HG02981 (cell line): ENCODE results near the gene PAAF1.

ENCODE experiments used
- ATAC-seq: cut with Tn5 transposase; IDR thresholded peaks from one replicate; pipeline ENCODE4 v1.9.1; 2021; ENCODE audit warnings: mild to moderate bottlenecking, moderate library complexity; ENCODE audit not compliant: unreplicated experiment

Gene PAAF1

DNA sequence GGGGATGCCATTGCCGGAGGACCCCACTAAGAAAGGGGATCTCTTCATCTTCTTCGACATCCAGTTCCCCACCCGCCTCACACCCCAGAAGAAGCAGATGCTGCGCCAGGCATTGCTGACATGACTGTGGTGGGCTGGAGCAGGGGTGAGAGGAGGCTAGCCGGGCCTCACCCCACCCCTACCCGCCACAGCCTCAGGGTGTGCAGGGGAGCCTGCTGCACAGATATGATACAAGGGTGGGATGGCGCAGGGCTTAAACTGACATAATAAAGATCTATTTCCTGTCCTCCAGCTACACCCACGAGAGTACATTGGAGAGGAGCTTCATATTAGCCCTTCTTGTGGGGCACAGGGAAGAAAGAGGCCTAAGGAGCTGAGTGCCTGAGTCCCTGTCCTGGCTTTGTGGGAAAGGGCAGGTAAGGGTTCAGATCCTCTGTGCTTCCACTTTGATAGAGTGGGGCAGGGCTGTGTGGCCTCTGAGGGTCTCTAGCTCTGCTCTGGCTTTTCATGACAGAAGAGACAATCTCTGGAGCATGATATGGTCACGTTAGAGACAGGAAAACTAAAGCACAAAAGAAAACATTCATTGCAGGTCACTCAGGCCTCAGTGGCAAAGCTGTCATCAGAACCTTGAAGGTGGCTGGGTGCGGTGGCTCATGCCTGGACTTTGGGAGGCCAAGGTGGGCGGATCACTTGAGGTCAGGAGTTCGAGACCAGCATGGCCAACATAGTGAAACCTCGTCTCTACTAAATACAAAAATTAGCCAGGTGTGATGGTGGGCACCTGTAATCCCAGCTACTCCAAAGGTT lies 93.4 kb downstream of the PAAF1 start:
- no peak for ATAC-seq

DNA sequence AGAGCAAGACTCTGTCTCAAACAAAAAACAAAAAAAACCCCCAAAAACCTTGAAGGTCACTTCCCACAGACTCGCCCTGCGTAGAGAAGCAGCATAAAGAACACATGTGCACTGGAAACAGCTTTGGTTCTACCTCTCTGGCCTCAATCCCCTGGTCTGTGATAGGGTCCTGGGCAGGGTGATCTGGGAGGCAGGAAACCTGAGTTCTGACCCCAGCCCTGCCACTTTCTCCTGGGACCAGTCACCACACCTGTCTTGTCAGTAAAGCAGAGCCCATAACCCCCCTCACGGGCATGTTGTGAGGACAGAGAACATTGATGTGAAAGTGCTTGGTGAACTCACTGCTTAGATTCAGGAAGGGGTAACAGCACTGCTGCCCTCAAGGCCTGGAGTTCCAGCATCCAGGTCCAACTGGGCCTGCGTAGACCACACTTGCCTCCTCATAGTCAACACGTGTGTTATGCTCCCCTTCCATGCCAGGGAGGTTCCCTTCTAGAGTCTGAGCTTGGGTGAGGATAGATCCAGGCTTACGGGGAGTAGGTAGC lies 94.4 kb downstream of the PAAF1 start:
- ATAC-seq: no peak

DNA sequence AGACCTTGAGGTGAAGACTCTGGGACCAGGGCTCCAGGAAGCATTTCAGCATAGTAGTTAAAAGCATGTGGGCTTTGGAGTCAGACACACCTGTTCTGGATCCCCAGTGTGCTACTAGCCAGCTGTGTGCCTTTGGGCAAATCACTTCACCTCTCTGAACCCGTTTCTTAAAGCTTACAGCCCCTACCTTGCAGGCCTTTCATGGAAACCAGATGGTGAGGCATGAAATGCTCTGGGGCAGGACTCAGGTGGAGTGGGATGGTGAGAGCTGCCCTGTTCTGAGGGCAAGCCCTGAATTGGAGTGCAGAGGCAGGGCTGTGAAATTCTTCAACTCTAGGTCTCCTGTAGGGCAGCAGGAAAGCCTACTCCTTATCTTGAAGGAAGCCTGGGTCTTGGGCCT lies 95.4 kb downstream of the PAAF1 start:
- no peak for ATAC-seq

DNA sequence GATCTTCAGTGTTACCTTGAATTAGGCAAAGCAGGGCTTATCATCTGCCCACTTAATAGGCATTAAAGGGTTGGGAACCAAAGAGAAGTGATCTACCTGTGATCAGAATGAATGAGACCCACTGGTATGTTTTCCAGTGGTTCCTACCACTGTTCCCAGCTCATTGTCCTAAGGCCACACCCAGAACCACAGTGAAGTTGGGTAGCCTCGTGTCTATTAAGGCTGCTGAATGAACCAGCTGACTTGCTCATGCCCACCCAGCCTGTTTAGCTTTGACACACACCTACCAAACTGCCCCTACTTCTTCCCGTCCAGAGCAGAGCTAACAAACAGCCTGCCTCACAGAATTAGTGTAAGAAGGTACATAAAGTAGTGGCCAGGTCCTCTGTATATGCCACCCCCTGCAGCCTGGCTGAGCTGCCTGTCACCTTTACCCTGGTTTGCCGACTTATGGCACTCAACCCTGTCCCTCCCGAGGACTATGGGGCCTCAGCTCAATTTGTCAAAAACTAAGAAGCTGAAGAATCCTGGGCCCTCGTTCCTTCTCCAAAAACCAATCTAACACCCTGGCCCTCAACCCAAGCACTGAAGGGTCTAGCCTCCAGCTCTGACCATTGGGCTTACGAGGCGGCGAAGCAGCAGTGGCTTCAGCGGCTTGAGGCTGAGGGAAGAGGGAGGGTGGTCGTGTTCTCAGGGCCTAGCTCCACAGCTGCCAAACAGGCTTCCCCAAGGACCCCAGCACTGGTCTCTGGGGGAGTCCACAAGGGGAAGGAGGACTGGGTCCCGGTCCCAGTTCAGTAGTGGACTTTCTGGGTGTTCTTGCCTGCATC lies 96.0 kb downstream of the PAAF1 start:
- ATAC-seq: no peak

DNA sequence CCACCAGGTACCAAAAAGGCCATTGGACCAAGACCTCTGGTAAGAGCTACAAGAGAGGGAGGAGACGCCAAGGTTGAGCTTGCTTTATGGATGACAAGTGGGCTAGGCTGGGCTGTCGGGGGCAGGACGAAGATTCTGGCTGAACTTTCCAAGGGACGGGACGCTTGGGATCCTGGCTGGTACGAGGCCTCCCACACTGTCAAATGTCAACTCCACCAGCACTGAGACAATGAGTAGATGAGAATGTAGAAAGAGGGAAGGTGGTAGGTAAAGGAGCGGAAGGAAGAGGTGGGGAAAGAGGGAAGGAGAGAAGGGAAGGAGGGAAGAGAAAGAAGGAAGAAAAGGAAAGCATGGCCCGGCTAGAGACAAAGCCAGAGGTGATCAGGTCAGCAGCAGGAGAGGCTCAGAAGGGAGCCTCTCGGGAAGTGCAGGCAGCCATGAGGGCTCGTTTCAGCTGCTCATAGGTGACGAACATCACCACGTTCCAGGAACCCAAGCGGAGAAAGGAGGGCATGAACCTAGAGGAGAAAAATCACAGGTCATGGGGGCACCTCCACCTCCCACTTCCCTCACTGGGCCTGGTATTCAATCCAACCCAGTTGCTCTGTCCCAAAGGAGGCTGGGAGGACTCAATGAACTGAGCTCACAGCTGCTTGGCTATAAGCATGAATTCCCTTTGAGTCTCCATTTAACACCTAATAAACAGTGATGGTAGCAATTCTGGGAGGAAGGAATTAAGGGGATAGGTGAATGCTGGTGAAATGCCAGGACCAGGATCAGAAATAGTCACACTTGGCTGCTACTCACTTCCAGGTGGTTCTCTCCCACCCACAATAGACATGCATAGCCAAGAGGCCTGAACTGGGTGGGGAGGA lies 98.0 kb downstream of the PAAF1 start:
- ATAC-seq: no peak

DNA sequence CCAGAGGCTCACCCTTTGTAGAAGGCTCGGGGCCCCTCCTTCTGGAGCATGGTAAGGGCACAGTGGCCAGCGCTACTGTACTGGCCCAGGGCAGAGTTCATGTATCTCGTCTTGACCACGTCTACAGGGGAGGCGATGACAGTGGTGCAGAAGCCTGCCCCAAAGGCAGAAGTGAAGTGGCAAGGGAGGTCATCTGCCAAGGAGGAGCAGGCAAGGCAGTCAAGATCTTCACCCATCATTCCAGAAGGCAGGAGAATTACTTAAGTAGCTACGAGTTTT lies 98.6 kb downstream of the PAAF1 start:
- no peak for ATAC-seq

DNA sequence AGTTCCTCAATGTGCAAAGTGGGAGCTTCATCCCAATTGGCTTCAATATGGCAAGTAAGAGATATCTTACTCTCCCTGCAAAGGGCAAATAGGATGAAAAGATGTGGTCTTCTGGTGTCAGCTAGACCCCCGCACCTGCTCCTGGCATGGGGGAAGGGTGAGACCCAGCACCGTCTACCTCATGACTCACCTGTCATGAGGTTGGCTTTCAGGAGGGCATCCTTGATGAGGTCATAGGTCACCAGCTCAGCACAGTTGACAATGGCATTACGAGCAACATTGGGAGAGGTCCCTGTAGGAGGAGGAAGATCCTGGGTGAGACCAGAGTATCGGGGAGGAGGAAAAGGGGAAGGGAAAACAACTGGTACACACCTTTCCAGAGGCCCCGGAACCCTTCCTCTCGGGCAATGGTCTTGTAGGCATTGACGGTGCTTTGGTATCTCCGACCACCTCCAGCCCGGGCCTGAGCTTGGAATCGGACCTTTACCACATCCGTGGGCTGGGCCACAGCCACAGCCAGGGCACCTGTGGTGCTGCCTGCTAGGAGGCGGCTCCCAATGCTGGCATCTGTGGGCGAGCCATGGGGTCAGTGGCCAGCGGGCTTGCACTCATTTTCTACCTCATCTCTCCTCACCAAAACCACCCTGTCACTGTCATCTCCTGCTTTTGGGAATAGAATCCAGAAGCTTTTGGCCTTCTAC lies 99.8 kb downstream of the PAAF1 start:
- no peak for ATAC-seq

DNA sequence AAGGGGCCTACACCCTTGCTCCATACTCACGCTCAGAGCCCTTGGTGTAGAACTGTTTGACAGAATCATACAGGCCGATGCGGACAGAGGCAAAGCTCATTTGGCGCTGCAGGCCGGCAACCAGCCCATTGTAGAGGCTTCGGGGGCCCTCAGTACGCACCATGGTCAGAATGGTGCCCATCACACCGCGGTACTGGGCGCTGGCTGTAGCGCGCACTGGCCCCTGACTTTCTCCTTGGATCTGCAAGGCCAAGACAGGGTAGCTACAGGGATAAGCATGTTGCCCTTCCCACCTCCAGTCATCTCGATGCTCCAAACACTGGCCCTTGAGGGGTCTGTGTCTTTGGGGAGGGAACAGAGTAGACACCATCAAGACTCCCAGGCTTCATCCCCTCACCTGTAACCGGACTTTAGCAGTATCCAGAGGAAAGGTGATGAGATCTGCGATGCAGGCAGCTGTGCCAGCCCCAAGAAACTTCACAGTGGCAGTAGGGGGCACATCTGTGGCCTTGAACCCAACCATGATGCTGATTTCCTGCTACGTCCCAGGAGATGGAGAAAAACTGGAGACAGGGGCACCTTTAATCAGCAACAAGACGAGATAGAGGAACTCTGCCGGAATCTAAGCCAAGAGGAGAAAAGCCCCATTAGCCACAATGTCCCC lies 101.2 kb downstream of the PAAF1 start:
- ATAC-seq: no peak

DNA sequence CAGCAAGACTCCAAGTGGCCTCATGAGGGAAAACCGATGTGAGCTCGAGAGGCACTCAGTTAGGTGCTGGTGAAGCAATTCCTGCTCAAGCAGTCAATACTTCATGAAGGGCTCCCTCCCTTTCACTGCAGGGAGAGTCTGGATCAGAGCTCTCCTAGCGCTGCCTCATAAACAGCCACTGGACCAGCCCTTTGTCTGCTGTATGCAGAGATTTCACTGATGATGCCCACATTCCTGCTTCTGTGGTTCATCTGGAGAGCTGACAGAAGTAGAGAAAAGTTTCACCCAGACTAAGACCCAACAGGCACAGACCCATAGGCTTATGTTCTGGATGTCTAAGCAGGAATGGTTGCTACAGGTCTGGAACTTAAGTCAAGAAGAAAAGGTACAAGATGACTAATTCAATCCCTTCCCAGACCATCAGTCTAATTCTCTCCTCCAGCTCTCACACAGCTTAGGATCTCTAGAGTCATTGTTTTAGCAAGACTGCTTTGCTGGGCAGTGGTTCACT lies 101.8 kb downstream of the PAAF1 start:
- ATAC-seq: no peak

DNA sequence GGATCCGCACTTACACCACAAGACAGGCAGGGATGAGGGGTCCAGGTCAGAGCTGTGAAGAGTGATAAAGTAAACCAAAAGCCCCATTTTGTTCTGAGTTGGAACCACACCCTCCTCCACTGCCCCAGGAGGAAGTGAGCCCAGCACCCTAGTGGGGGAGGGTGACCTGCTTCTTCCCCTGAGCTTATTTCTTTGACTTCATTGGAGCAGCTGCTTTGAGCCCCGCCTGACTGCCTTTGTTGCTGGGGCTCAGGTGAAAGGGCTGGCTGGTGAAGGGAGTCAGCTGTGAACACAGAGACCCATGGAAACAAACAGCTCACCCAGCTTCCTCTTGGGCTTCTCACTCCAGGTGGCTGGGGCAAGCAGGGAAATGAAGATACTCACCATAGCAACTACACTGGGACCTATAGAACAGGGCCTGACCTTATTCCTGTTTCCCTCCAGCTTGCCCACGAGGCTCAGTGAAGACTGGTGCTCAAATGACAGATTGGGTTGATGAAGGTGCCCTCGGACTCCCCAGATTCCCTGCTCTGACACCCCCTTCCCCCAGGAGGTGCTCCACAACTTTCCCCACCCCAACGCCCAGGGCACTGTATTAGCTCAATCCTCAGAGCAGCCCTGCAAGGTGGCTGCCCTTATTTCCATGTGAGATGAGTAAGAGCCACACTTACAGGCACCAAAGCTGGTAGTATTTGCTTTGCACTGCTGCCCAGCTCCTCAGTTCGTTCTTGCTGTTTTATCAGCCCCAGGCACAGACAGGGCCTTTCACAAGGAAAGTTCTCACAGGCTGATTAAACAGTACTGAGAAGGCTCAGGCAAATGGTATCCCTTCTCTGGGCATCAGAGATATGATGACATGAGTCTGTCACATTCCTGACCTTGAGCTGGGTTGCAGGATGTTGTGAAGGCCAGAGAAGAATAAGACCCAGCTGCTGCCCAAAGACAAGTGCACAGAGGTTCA lies 103.5 kb downstream of the PAAF1 start:
- ATAC-seq: peak; percentile 43
